ENCODE measurements around the gene GIMAP4.
"Not testable (repeated sequence)": the region's sequence is repeated elsewhere in the genome, so short reads cannot be mapped to it uniquely, and the experiment has no call there.

GIMAP4 gene

DNA sequence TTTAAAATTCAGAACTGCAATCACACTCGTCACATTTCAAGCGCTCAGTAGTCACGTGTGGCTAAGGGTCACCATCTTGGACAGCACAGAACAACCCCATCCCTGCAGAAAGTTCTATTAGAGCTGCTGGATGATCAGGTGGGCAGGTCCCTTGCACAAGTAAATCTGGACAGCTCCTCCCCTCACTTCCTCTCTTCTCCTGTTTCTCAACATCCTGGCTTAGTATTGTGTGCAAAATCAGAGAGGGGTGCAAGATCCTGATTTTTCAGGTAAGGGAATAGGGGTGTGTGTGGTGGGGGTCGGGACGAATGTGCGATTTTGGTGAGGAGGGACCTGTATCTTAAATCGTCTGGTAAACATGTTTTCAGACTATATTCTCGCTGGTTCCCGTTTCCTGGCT is at the start of gene GIMAP4:
Gene GIMAP4, plus strand, starts transcription at position 222 of the 400 bp plus-strand sequence. CDS start 2,512 bp downstream, outside the sequence.
- DNase-seq: no peak

DNA sequence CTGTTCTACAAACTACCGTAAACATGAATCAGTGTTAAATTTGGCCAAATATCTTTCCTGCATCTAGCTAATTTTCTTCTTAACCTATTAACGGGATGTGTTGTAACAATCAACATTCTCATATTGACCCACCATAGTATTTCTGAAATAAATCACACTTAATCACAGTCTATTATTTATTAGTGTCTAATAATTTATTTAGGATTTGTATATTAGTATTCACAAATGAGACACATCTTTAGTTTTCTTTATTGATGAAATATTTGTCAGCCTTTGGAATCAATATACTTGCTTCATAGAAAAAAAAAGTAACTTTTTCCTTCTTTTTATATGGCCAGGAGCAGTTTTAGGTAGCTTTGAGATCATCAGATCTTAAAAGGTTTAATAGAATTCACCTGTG is 47.9 kb upstream of the GIMAP4 start:
- no peak for DNase-seq

GRCh38 chr7:150520145-150520544 is 47.0 kb upstream of the GIMAP4 start:
- no peak for DNase-seq

GRCh38 chr7:150522931-150523330 is 44.3 kb upstream of the GIMAP4 start:
- not testable (repeated sequence) for DNase-seq

GRCh38 chr7:150524018-150524417 is 43.2 kb upstream of the GIMAP4 start:
- DNase-seq: no peak

GRCh38 chr7:150531704-150532103 is 35.5 kb upstream of the GIMAP4 start:
- DNase-seq: no peak

- no peak for DNase-seq
Observed at GRCh38 chr7:150538259-150538658, 28.9 kb upstream of the GIMAP4 start.

GRCh38 chr7:150553163-150553562 is 14.0 kb upstream of the GIMAP4 start:
- DNase-seq: no peak

GRCh38 chr7:150556521-150557138 is 10.6 kb upstream of the GIMAP4 start:
- no peak for DNase-seq

- DNase-seq: no peak
Observed at GRCh38 chr7:150560486-150560885, 6.7 kb upstream of the GIMAP4 start.

DNA sequence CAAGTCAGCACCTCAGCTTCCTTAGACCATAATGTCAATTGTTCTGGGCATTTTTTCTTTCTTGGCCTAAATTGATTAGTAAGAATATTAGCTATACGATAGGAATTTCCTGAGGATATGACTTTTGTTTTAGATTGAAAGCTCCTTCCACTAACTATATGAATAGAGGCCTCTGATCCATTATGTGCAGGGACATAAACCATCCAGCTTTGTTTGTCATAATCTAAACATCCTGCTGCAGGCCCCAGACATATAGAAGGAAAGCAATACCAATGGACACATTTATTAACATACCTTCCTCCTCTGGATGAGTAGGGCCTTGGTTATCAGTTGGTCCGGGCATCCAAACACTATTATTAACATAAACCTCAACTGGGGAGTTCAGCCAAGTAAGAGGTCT is 4.3 kb upstream of the GIMAP4 start:
- no peak for DNase-seq

DNA sequence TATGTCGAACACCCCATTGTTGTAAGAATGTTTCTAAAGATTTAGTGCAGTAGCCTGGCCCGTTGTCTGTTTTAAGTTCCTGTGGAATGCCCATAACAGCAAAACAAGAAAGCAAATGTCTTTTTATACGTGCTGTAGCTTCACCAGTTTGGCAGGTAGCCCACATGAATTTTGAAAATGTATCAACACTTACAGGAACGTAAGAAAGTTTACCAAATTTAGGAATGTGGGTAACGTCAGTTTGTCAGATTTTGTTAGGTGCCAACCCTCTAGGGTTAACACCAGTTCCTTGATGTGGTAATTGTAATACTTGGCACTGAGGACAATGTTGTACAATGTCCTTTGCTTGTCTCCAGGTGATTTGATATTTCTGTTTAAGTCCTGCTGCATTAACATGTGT is 3.2 kb upstream of the GIMAP4 start:
- no peak for DNase-seq

DNA sequence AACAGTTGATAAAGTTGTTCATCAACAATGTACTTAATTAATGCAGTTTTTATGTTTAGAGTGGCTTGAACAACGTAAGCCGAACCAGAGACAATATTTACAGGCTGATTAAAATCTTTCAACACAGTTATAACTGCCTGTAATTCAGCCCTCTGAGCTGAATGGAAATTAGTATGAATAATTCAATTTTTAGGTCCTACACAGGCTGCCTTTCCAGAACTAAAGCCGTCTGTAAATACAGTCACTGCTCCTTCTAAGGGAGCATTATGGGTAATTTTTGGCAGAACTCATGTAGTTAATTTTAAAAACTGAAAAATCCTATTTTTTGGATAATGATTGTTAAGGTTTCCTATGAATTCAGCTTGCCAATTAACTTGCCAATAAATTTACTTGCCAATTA is 2.6 kb upstream of the GIMAP4 start:
- no peak for DNase-seq

GRCh38 chr7:150565239-150565638 is 2.0 kb upstream of the GIMAP4 start:
- DNase-seq: no peak

DNA sequence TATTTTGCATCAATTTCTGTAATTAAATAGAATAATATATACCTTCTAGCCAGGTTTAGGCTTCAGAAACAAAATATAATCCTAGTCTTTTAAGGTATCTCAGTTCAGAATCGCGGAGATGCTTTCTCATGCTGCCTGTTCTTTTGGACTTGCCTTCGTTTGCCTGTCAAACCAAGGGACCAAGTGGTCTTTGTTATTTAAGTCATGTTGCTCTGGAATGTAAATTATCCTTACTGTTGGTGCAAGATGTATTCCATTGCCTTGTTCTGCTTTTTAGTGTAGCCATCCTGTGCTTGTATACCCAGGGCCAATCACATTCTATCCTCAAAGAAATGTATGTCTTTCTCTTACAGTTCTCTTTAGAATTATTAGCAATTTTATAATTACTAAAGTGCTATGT is 1.1 kb upstream of the GIMAP4 start:
- no peak for DNase-seq

- DNase-seq: no peak
Observed at GRCh38 chr7:150566572-150566971, 618 bp upstream of the GIMAP4 start.

DNA sequence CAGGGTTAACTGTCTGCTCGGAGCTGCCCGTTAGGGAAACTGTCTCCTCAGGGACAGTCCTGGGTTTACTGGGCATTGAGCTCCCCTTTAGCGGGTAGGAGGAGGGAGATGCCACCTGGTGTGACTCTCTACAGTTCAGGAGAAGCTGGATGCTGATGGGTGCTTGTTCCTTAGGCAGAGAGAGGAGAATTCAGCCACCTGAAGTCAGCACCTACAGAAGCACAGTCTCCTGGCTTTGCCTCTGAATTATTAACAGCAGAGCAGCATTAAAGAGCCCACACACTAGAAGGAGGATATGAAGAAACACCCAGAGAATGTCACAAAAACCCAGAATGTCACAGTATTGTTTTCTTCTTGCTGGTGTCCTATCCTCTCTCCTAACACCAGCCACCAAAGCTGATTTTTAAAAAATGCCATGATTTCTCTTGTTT is 696 bp downstream of the GIMAP4 start:
- no peak for DNase-seq

DNA sequence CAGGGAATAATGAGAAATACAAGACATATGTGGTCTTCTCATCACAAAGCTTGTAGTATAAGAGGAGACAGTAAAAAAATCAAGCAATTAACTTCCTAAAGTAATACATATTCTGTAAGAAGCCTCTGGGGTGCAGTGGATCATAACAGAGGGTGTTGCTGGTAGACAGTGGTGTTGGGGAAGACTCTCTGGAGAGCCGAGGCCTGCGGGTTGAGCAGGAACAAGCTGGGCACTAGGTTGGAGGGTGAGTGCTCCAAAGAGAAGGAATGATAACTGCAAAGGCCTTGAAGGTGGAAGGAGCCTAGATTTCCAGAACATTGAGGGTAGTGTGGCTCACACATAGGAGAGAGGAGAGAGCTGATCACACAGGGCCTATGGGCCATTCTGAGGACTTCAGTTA is 1.5 kb downstream of the GIMAP4 start:
- no peak for DNase-seq

GRCh38 chr7:150569245-150569955 is 2.2 kb downstream of the GIMAP4 start:
- DNase-seq: no peak

- no peak for DNase-seq
Observed at GRCh38 chr7:150570556-150571465, 3.6 kb downstream of the GIMAP4 start.

DNA sequence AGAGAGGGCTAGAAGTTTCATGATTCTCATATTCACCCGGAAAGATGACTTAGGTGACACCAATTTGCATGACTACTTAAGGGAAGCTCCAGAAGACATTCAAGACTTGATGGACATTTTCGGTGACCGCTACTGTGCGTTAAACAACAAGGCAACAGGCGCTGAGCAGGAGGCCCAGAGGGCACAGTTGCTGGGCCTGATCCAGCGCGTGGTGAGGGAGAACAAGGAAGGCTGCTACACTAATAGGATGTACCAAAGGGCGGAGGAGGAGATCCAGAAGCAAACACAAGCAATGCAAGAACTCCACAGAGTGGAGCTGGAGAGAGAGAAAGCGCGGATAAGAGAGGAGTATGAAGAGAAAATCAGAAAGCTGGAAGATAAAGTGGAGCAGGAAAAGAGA is 5.3 kb downstream of the GIMAP4 start:
- no peak for DNase-seq

- not testable (repeated sequence) for DNase-seq
Observed at GRCh38 chr7:150579979-150580637, 12.9 kb downstream of the GIMAP4 start.

All from activated CD4-positive, CD25-positive, alpha-beta regulatory T cell treated with anti-CD3 and anti-CD28 coated beads, Interleukin-2, amount 50 U/mL, for 72 hours (primary cell).